Measurements from ENCODE around the gene SORL1.

The SORL1 gene

GRCh38 chr11:121536126-121536525 lies 84.0 kb downstream of the SORL1 start:
- TF ChIP-seq GATA2 (IDR thresholded peaks at IDR 0.05; ENCODE audit: low read depth, low read length) (no peak), GATA3 (IDR thresholded peaks at IDR 0.05; ENCODE audit: low read depth, low read length) (no peak)

- no peak for TF ChIP-seq GATA3 (IDR thresholded peaks at IDR 0.05; ENCODE audit: low read depth, low read length)
Measured at GRCh38 chr11:121538054-121538453, 85.9 kb downstream of the SORL1 start.

- TF ChIP-seq GATA3 (IDR thresholded peaks at IDR 0.05; ENCODE audit: low read depth, low read length): peak; percentile 81
- peak; percentile 70 for TF ChIP-seq GATA2 (IDR thresholded peaks at IDR 0.05; ENCODE audit: low read depth, low read length)
Measured at GRCh38 chr11:121539000-121539399, 86.9 kb downstream of the SORL1 start.

- no peak for TF ChIP-seq GATA3 (IDR thresholded peaks at IDR 0.05; ENCODE audit: low read depth, low read length)
- TF ChIP-seq GATA2 (IDR thresholded peaks at IDR 0.05; ENCODE audit: low read depth, low read length): no peak
Measured at GRCh38 chr11:121540627-121541026, 88.5 kb downstream of the SORL1 start.

- TF ChIP-seq GATA3 (IDR thresholded peaks at IDR 0.05; ENCODE audit: low read depth, low read length) (no peak), GATA2 (IDR thresholded peaks at IDR 0.05; ENCODE audit: low read depth, low read length) (no peak)
Measured at GRCh38 chr11:121543836-121544380, 91.8 kb downstream of the SORL1 start.

GRCh38 chr11:121544956-121545355 lies 92.8 kb downstream of the SORL1 start:
- no peak for TF ChIP-seq GATA3 (IDR thresholded peaks at IDR 0.05; ENCODE audit: low read depth, low read length)
- TF ChIP-seq GATA2 (IDR thresholded peaks at IDR 0.05; ENCODE audit: low read depth, low read length): no peak

- no peak for TF ChIP-seq GATA2 (IDR thresholded peaks at IDR 0.05; ENCODE audit: low read depth, low read length)
- no peak for TF ChIP-seq GATA3 (IDR thresholded peaks at IDR 0.05; ENCODE audit: low read depth, low read length)
Measured at GRCh38 chr11:121547574-121547973, 95.5 kb downstream of the SORL1 start.

- TF ChIP-seq GATA2 (IDR thresholded peaks at IDR 0.05; ENCODE audit: low read depth, low read length) (no peak), GATA3 (IDR thresholded peaks at IDR 0.05; ENCODE audit: low read depth, low read length) (no peak)
Measured at GRCh38 chr11:121550247-121551030, 98.3 kb downstream of the SORL1 start.

- no peak for TF ChIP-seq GATA3 (IDR thresholded peaks at IDR 0.05; ENCODE audit: low read depth, low read length)
- no peak for TF ChIP-seq GATA2 (IDR thresholded peaks at IDR 0.05; ENCODE audit: low read depth, low read length)
Measured at GRCh38 chr11:121551463-121551862, 99.3 kb downstream of the SORL1 start.

- TF ChIP-seq GATA2 (IDR thresholded peaks at IDR 0.05; ENCODE audit: low read depth, low read length): no peak
- TF ChIP-seq GATA3 (IDR thresholded peaks at IDR 0.05; ENCODE audit: low read depth, low read length): no peak
Measured at GRCh38 chr11:121552154-121552553, 100.0 kb downstream of the SORL1 start.

- TF ChIP-seq GATA3 (IDR thresholded peaks at IDR 0.05; ENCODE audit: low read depth, low read length): no peak
- TF ChIP-seq GATA2 (IDR thresholded peaks at IDR 0.05; ENCODE audit: low read depth, low read length): no peak
Measured at GRCh38 chr11:121552644-121553043, 100.5 kb downstream of the SORL1 start.

- TF ChIP-seq GATA3 (IDR thresholded peaks at IDR 0.05; ENCODE audit: low read depth, low read length): no peak
- TF ChIP-seq GATA2 (IDR thresholded peaks at IDR 0.05; ENCODE audit: low read depth, low read length): no peak
Measured at GRCh38 chr11:121553389-121553788, 101.3 kb downstream of the SORL1 start.

- TF ChIP-seq GATA2 (IDR thresholded peaks at IDR 0.05; ENCODE audit: low read depth, low read length): no peak
Measured at GRCh38 chr11:121553806-121554205, 101.7 kb downstream of the SORL1 start.

- TF ChIP-seq GATA2 (IDR thresholded peaks at IDR 0.05; ENCODE audit: low read depth, low read length) (no peak), GATA3 (IDR thresholded peaks at IDR 0.05; ENCODE audit: low read depth, low read length) (no peak)
Measured at GRCh38 chr11:121554552-121554951, 102.4 kb downstream of the SORL1 start.

GRCh38 chr11:121555121-121555520 lies 103.0 kb downstream of the SORL1 start:
- TF ChIP-seq GATA2 (IDR thresholded peaks at IDR 0.05; ENCODE audit: low read depth, low read length) (no peak), GATA3 (IDR thresholded peaks at IDR 0.05; ENCODE audit: low read depth, low read length) (no peak)
